ENCODE results near the gene SF3A2. TPM values are rescaled to one million over a fixed set of nuclear protein-coding genes. Genes with fewer than 3 reads are reported as not detected.

SF3A2 gene
- total RNA-seq, 4 donors from 2014 or later: 25.7 to 39.8 (median 30.3) TPM

- 70 to 83% methylated on average over 11 to 14 of the region's 16 CpGs for WGBS, 2 donors
- peaks cover 0 to 33% of the 10 kb centered on the region in 2 donors for H3K4me1 ChIP-seq
- H3K27ac ChIP-seq: no peak overlapping the region
- no peak for DNase-seq
- H3K9me3 ChIP-seq: no peaks in the 10 kb centered on the region
- H3K36me3 ChIP-seq: no peaks in the 10 kb centered on the region
- no peak overlapping the region for H3K4me3 ChIP-seq (replicated peaks in 1 of 3)
- intact Hi-C loops (cut with DNase I): no loop called here
- H3K27me3 ChIP-seq: peaks cover 12% of the 10 kb centered on the region
- no peak for TF ChIP-seq POLR2A (IDR thresholded peaks at IDR 0.05)
- no peak for TF ChIP-seq CTCF (IDR thresholded peaks at IDR 0.05)
These were observed 18.7 kb downstream of the SF3A2 start for GRCh38 chr19:2255112-2255845.

GRCh38 chr19:2255982-2256685 lies 19.5 kb downstream of the SF3A2 start, which contains the start of gene JSRP1:
Gene JSRP1, minus strand, starts transcription at chr19:2256417. Its CDS starts 1,103 bp downstream, at chr19:2255314.
- WGBS, 2 donors: 80 to 83% methylated on average over 11 to 14 of the region's 24 CpGs
- Histone ChIP-seq H3K4me3 (replicated peaks in 1 of 3) (no peak within 1 kb of the TSS), H3K27ac (no peak within 1 kb of the TSS), H3K9me3 (no peaks in the 10 kb centered on the region), H3K4me1 (peaks cover 0 to 25% of the 10 kb centered on the region in 2 donors), H3K36me3 (no peaks in the 10 kb centered on the region), H3K27me3 (peaks cover 12% of the 10 kb centered on the region)
- no peak for DNase-seq
- intact Hi-C loops (cut with DNase I): no loop called here
- TF ChIP-seq CTCF (IDR thresholded peaks at IDR 0.05) (no peak), POLR2A (IDR thresholded peaks at IDR 0.05) (no peak)

GRCh38 chr19:2259336-2259735 lies 22.7 kb downstream of the SF3A2 start:
- Histone ChIP-seq H3K9me3 (no peaks in the 10 kb centered on the region), H3K4me3 (replicated peaks in 1 of 3) (no peak overlapping the region), H3K4me1 (no peaks in the 10 kb centered on the region), H3K36me3 (no peaks in the 10 kb centered on the region), H3K27ac (no peak overlapping the region), H3K27me3 (no peaks in the 10 kb centered on the region)
- TF ChIP-seq CTCF (IDR thresholded peaks at IDR 0.05) (no peak), POLR2A (IDR thresholded peaks at IDR 0.05) (no peak)
- DNase-seq: no peak
- WGBS, 2 donors: 89 to 94% methylated on average over 5 of the region's 5 CpGs
- intact Hi-C loops (cut with DNase I): no loop called here

GRCh38 chr19:2260341-2260805 lies 23.7 kb downstream of the SF3A2 start:
- intact Hi-C loops (cut with DNase I): no loop called here
- Histone ChIP-seq H3K9me3 (no peaks in the 10 kb centered on the region), H3K4me3 (replicated peaks in 1 of 3) (no peak overlapping the region), H3K27me3 (no peaks in the 10 kb centered on the region), H3K36me3 (no peaks in the 10 kb centered on the region), H3K4me1 (no peaks in the 10 kb centered on the region), H3K27ac (no peak overlapping the region)
- 79 to 81% methylated on average over 11 of the region's 11 CpGs for WGBS, 2 donors
- DNase-seq: no peak
- TF ChIP-seq POLR2A (IDR thresholded peaks at IDR 0.05) (no peak), CTCF (IDR thresholded peaks at IDR 0.05) (no peak)
